ENCODE measurements around the gene MSH5. TPM values are rescaled to one million over a fixed set of nuclear protein-coding genes. Genes with fewer than 3 reads are reported as not detected.

Gene MSH5
- polyA plus RNA-seq, 1 donor from 2014 or later: 7.8 TPM

GRCh38 chr6:31749301-31750036, 9.7 kb downstream of the MSH5 start:
- Histone ChIP-seq H2AFZ (ENCODE audit: low read depth, low read length) (no peak overlapping the region), H4K20me1 (ENCODE audit: insufficient read depth) (no peaks in the 10 kb centered on the region), H3K9ac (ENCODE audit: low read length) (no peak overlapping the region), H3K4me3 (ENCODE audit: low read length) (no peak overlapping the region), H3K4me2 (ENCODE audit: low read length) (no peak overlapping the region), H3K27ac (ENCODE audit: low read length) (no peak overlapping the region), H3K27me3 (ENCODE audit: insufficient read depth, low read depth, low read length) (no peaks in the 10 kb centered on the region), H3K9me3 (ENCODE audit: low read length) (no peaks in the 10 kb centered on the region), H3K36me3 (ENCODE audit: insufficient read depth, low read length) (no peaks in the 10 kb centered on the region), H3K9me2 (ENCODE audit: insufficient read depth, low read length) (no peaks in the 10 kb centered on the region), H3K79me2 (replicated peaks; ENCODE audit: insufficient read depth, low read length) (no peaks in the 10 kb centered on the region), H3F3A (ENCODE audit: insufficient read depth, low read length, poor library complexity, severe bottlenecking) (no peaks in the 10 kb centered on the region)
- TF ChIP-seq SMC3 (conservative IDR thresholded peaks at IDR 0.05; ENCODE audit: poor library complexity) (no peak), CTCF (IDR thresholded peaks at IDR 0.05; ENCODE audit: poor library complexity, severe bottlenecking) (no peak), MXI1 (conservative IDR thresholded peaks at IDR 0.05; ENCODE audit: poor library complexity, severe bottlenecking) (no peak), REST (IDR thresholded peaks at IDR 0.05; ENCODE audit: borderline replicate concordance) (no peak)

- H2AFZ ChIP-seq (ENCODE audit: low read depth, low read length): no peak overlapping the region
- H3F3A ChIP-seq (ENCODE audit: insufficient read depth, low read length, poor library complexity, severe bottlenecking): no peaks in the 10 kb centered on the region
- H3K36me3 ChIP-seq (ENCODE audit: insufficient read depth, low read length): no peaks in the 10 kb centered on the region
- H3K27ac ChIP-seq (ENCODE audit: low read length): no peak overlapping the region
- no peaks in the 10 kb centered on the region for H3K79me2 ChIP-seq (replicated peaks; ENCODE audit: insufficient read depth, low read length)
- no peak overlapping the region for H3K4me2 ChIP-seq (ENCODE audit: low read length)
- no peaks in the 10 kb centered on the region for H3K27me3 ChIP-seq (ENCODE audit: insufficient read depth, low read depth, low read length)
- no peak overlapping the region for H3K4me3 ChIP-seq (ENCODE audit: low read length)
- H3K9me2 ChIP-seq (ENCODE audit: insufficient read depth, low read length): no peaks in the 10 kb centered on the region
- no peaks in the 10 kb centered on the region for H4K20me1 ChIP-seq (ENCODE audit: insufficient read depth)
- H3K9me3 ChIP-seq (ENCODE audit: low read length): no peaks in the 10 kb centered on the region
- TF ChIP-seq SMC3 (conservative IDR thresholded peaks at IDR 0.05; ENCODE audit: poor library complexity) (no peak), RAD21 (conservative IDR thresholded peaks at IDR 0.05) (no peak), POLR2AphosphoS5 (IDR thresholded peaks at IDR 0.05) (no peak), TAF1 (IDR thresholded peaks at IDR 0.05; ENCODE audit: low read depth) (no peak), EZH2 (IDR thresholded peaks at IDR 0.05; ENCODE audit: borderline replicate concordance, insufficient read depth, low read length, poor library complexity, severe bottlenecking) (no peak), EP300 (conservative IDR thresholded peaks at IDR 0.05; ENCODE audit: poor library complexity, severe bottlenecking) (no peak)
- H3K9ac ChIP-seq (ENCODE audit: low read length): no peak overlapping the region
Measured at GRCh38 chr6:31750411-31751022, 10.7 kb downstream of the MSH5 start.

Data from neural cell (in vitro differentiated cells).